GM19395 (cell line): ENCODE measurements around the gene MAPK8.

Source experiments
- ATAC-seq: cut with Tn5 transposase; IDR thresholded peaks from one replicate; pipeline ENCODE4 v1.9.1; 2021; ENCODE audit warnings: mild to moderate bottlenecking, moderate library complexity; ENCODE audit not compliant: unreplicated experiment

Gene MAPK8

GRCh38 chr10:48459270-48460150, 153.0 kb downstream of the MAPK8 start:
- ATAC-seq: no peak

- no peak for ATAC-seq
Observed at GRCh38 chr10:48460182-48460581, 153.7 kb downstream of the MAPK8 start.

GRCh38 chr10:48461623-48462481, 155.4 kb downstream of the MAPK8 start:
- no peak for ATAC-seq

GRCh38 chr10:48462482-48463020, 156.1 kb downstream of the MAPK8 start:
- ATAC-seq: no peak

- ATAC-seq: no peak
Observed at GRCh38 chr10:48463318-48464003, 157.0 kb downstream of the MAPK8 start.

- no peak for ATAC-seq
Observed at GRCh38 chr10:48464121-48464870, 157.8 kb downstream of the MAPK8 start.

- ATAC-seq: no peak
Observed at GRCh38 chr10:48464871-48465736, 158.6 kb downstream of the MAPK8 start.

- ATAC-seq: no peak
Observed at GRCh38 chr10:48465860-48466521, 159.5 kb downstream of the MAPK8 start.

- ATAC-seq: no peak
Observed at GRCh38 chr10:48466611-48467240, 160.2 kb downstream of the MAPK8 start.

GRCh38 chr10:48467669-48468068, 161.2 kb downstream of the MAPK8 start:
- no peak for ATAC-seq

GRCh38 chr10:48468130-48468790, 161.8 kb downstream of the MAPK8 start:
- no peak for ATAC-seq

GRCh38 chr10:48468866-48469511, 162.5 kb downstream of the MAPK8 start:
- ATAC-seq: no peak

GRCh38 chr10:48469516-48470020, 163.1 kb downstream of the MAPK8 start:
- ATAC-seq: no peak

- ATAC-seq: no peak
Observed at GRCh38 chr10:48470115-48470892, 163.8 kb downstream of the MAPK8 start.

GRCh38 chr10:48470893-48471805, 164.7 kb downstream of the MAPK8 start:
- ATAC-seq: no peak
